Measurements from ENCODE around the gene DALRD3.

- TF ChIP-seq CTCF (IDR thresholded peaks at IDR 0.05): no peak
- no peak for TF ChIP-seq POLR2AphosphoS5 (IDR thresholded peaks at IDR 0.05; ENCODE audit: insufficient read depth in 1 of 2, low read depth in 1 of 2)
Observed at GRCh38 chr3:48985831-48986376, 32.5 kb downstream of the DALRD3 start.

All from vagina (tissue), 2 donors.